A549 (cell line): ENCODE measurements around the gene MTHFD2.

ENCODE experiments used
- CBX2 ChIP-seq: fragments of 200-600 bp; sonication (generic); IDR thresholded peaks from 2 replicates; pipeline ENCODE4 v1.6.1; 2016; ENCODE audit warnings: low read depth, mild to moderate bottlenecking, borderline replicate concordance
- CEBPB ChIP-seq, 2 experiments: fragments of >200 bp in 1 of 2; sonication (Bioruptor Twin) in 1 of 2; formaldehyde crosslinking in 1 of 2; IDR thresholded peaks; 2 replicates each; pipeline ENCODE4 v1.6.1; 2012 to 2016
- JUNB ChIP-seq: fragments of >200 bp; sonication (Bioruptor Twin); formaldehyde crosslinking; IDR thresholded peaks from 2 replicates; pipeline ENCODE4 v1.6.1; 2016
- POLR2A ChIP-seq: IDR thresholded peaks from 2 replicates; pipeline ENCODE4 v1.6.1; 2012; ENCODE audit warnings: mild to moderate bottlenecking, low read length
- TF ChIP-seq, protein P1 (sequence below): fragments of >200 bp; sonication (Bioruptor Twin); formaldehyde crosslinking; IDR thresholded peaks from 3 replicates; pipeline ENCODE4 v1.5.1; 2016
- TF ChIP-seq, protein P2 (sequence below): IDR thresholded peaks from 2 replicates; pipeline ENCODE4 v1.6.1; 2012
- TF ChIP-seq, protein P3 (sequence below): fragments of 450-650 bp; IDR thresholded peaks from 2 replicates; pipeline ENCODE4 v1.6.1; 2014; ENCODE audit warnings: antibody characterized with exemption
- TF ChIP-seq, protein P4 (sequence below): fragments of 250-450 bp; sonication (Bioruptor Pico); IDR thresholded peaks from 2 replicates; pipeline ENCODE4 v1.5.0; 2021; ENCODE audit warnings: mild to moderate bottlenecking, moderate library complexity, borderline replicate concordance

DNA sequence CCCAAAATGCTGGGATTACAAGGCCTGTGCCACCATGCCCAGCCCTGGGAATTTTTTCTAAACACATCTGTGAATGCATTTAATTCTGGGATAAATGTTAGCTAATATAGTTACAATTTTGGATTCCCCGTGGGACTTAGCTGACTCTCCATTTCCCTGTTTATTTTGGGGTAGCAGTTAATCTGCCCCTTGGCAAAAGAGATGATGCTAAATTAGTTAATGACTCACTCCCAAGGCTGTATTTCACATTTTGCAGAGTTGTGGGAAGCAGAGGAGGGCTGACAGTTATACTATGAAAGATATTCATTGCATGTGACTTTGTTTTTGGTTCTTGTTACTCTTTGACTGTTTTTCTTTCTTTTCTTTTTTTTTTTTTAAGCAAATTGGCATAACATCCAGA, 3.2 kb downstream of the MTHFD2 start:
- TF ChIP-seq, protein P1, sequence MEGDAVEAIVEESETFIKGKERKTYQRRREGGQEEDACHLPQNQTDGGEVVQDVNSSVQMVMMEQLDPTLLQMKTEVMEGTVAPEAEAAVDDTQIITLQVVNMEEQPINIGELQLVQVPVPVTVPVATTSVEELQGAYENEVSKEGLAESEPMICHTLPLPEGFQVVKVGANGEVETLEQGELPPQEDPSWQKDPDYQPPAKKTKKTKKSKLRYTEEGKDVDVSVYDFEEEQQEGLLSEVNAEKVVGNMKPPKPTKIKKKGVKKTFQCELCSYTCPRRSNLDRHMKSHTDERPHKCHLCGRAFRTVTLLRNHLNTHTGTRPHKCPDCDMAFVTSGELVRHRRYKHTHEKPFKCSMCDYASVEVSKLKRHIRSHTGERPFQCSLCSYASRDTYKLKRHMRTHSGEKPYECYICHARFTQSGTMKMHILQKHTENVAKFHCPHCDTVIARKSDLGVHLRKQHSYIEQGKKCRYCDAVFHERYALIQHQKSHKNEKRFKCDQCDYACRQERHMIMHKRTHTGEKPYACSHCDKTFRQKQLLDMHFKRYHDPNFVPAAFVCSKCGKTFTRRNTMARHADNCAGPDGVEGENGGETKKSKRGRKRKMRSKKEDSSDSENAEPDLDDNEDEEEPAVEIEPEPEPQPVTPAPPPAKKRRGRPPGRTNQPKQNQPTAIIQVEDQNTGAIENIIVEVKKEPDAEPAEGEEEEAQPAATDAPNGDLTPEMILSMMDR, result no peak
- TF ChIP-seq, protein P2, sequence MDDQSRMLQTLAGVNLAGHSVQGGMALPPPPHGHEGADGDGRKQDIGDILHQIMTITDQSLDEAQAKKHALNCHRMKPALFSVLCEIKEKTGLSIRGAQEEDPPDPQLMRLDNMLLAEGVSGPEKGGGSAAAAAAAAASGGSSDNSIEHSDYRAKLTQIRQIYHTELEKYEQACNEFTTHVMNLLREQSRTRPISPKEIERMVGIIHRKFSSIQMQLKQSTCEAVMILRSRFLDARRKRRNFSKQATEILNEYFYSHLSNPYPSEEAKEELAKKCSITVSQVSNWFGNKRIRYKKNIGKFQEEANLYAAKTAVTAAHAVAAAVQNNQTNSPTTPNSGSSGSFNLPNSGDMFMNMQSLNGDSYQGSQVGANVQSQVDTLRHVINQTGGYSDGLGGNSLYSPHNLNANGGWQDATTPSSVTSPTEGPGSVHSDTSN, result no peak
- TF ChIP-seq, protein P3, sequence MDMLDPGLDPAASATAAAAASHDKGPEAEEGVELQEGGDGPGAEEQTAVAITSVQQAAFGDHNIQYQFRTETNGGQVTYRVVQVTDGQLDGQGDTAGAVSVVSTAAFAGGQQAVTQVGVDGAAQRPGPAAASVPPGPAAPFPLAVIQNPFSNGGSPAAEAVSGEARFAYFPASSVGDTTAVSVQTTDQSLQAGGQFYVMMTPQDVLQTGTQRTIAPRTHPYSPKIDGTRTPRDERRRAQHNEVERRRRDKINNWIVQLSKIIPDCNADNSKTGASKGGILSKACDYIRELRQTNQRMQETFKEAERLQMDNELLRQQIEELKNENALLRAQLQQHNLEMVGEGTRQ, result no peak
- no peak for TF ChIP-seq JUNB
- TF ChIP-seq, protein P4, sequence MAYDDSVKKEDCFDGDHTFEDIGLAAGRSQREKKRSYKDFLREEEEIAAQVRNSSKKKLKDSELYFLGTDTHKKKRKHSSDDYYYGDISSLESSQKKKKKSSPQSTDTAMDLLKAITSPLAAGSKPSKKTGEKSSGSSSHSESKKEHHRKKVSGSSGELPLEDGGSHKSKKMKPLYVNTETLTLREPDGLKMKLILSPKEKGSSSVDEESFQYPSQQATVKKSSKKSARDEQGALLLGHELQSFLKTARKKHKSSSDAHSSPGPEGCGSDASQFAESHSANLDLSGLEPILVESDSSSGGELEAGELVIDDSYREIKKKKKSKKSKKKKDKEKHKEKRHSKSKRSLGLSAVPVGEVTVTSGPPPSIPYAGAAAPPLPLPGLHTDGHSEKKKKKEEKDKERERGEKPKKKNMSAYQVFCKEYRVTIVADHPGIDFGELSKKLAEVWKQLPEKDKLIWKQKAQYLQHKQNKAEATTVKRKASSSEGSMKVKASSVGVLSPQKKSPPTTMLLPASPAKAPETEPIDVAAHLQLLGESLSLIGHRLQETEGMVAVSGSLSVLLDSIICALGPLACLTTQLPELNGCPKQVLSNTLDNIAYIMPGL (CRISPR knock-in tag), result no peak
- TF ChIP-seq POLR2A, result no peak
- no peak for TF ChIP-seq CBX2
- TF ChIP-seq CEBPB (IDR thresholded peaks at IDR 0.05), result no peak
